WTC11 (cell line): Measurements from ENCODE around the gene DPYSL3. TPM values are rescaled to one million over a fixed set of nuclear protein-coding genes. Genes with fewer than 3 reads are reported as not detected.

Experiments used
- ATAC-seq: fragments of 200-7000 bp; cut with Tn5 transposase; 2 replicates; pipeline ENCODE4 v1.10.0; 2021; ENCODE audit warnings: mild to moderate bottlenecking, moderate library complexity
- CTCF ChIA-PET: fragments of 300-600 bp; sonication (Branson Sonifier 250); formaldehyde crosslinking; loops from one replicate; lab custom pipeline; 2021; ENCODE audit warnings: antibody characterized with exemption; lab: Charles Lee
- POLR2A ChIA-PET: fragments of 350-600 bp; sonication (Branson Sonifier 250); formaldehyde crosslinking; loops from one replicate; lab custom pipeline; 2021; ENCODE audit warnings: antibody characterized with exemption; lab: Charles Lee
- DNase-seq: peaks from one replicate; pipeline ENCODE4 v3.0.0; 2021; ENCODE audit warnings: low spot score
- H3K27ac Mint-ChIP-seq: 2 replicates; pipeline ENCODE4 v1.8.0; 2021; ENCODE audit warnings: mixed read lengths
- H3K27me3 Mint-ChIP-seq: 2 replicates; pipeline ENCODE4 v1.8.0; 2021; ENCODE audit warnings: low read depth, mild to moderate bottlenecking, moderate library complexity, mixed read lengths
- H3K36me3 Mint-ChIP-seq: 2 replicates; pipeline ENCODE4 v1.8.0; 2021; ENCODE audit warnings: mixed read lengths
- H3K4me1 Mint-ChIP-seq: 2 replicates; pipeline ENCODE4 v1.8.0; 2022; ENCODE audit warnings: mixed read lengths
- H3K4me3 Mint-ChIP-seq: 2 replicates; pipeline ENCODE4 v1.8.0; 2021; ENCODE audit warnings: mild to moderate bottlenecking, moderate library complexity, mixed read lengths
- H3K9me3 Mint-ChIP-seq: 2 replicates; pipeline ENCODE4 v1.8.0; 2021; ENCODE audit warnings: mixed read lengths
- ATF1 ChIP-seq: sonication (generic); formaldehyde crosslinking; IDR thresholded peaks from 2 replicates; pipeline ENCODE4 v1.8.1; 2023; ENCODE audit warnings: mild to moderate bottlenecking, moderate library complexity, missing genetic modification reagents
- CREB1 ChIP-seq: sonication (generic); formaldehyde crosslinking; IDR thresholded peaks from 2 replicates; pipeline ENCODE4 v1.8.0; 2023; ENCODE audit warnings: mild to moderate bottlenecking, missing genetic modification reagents
- CTCF ChIP-seq: fragments of 200-600 bp; IDR thresholded peaks from 2 replicates; pipeline ENCODE4 v1.8.0; 2022; ENCODE audit warnings: antibody characterized with exemption
- E2F4 ChIP-seq: sonication (generic); formaldehyde crosslinking; IDR thresholded peaks from 2 replicates; pipeline ENCODE4 v1.8.1; 2022; ENCODE audit warnings: low read depth, mild to moderate bottlenecking, moderate library complexity, missing genetic modification reagents, borderline replicate concordance
- ELF4 ChIP-seq: sonication (generic); formaldehyde crosslinking; IDR thresholded peaks from 2 replicates; pipeline ENCODE4 v1.8.1; 2022; ENCODE audit warnings: low read depth, mild to moderate bottlenecking, moderate library complexity, missing genetic modification reagents
- EMX1 ChIP-seq: fragments of 250-450 bp; sonication (Bioruptor Pico); IDR thresholded peaks from 2 replicates; pipeline ENCODE4 v1.8.0; 2021; ENCODE audit warnings: mild to moderate bottlenecking
- MAX ChIP-seq: sonication (generic); formaldehyde crosslinking; IDR thresholded peaks from 2 replicates; pipeline ENCODE4 v1.8.0; 2022; ENCODE audit warnings: mild to moderate bottlenecking, missing genetic modification reagents
- MXD4 ChIP-seq: fragments of 250-450 bp; sonication (Bioruptor Pico); IDR thresholded peaks from 2 replicates; pipeline ENCODE4 v1.8.0; 2021; ENCODE audit warnings: mild to moderate bottlenecking, moderate library complexity, borderline replicate concordance
- NFYB ChIP-seq: sonication (generic); formaldehyde crosslinking; conservative IDR thresholded peaks from 2 replicates; pipeline ENCODE4 v1.8.0; 2022; ENCODE audit warnings: low read depth, missing genetic modification reagents
- NR2C2 ChIP-seq: sonication (generic); formaldehyde crosslinking; IDR thresholded peaks from 2 replicates; pipeline ENCODE4 v1.8.0; 2022; ENCODE audit warnings: mild to moderate bottlenecking, missing genetic modification reagents
- PREB ChIP-seq: sonication (generic); formaldehyde crosslinking; IDR thresholded peaks from 2 replicates; pipeline ENCODE4 v1.8.1; 2022; ENCODE audit warnings: mild to moderate bottlenecking, missing genetic modification reagents, moderate library complexity, borderline replicate concordance
- RELA ChIP-seq: sonication (generic); formaldehyde crosslinking; IDR thresholded peaks from 2 replicates; pipeline ENCODE4 v1.8.1; 2022; ENCODE audit warnings: missing genetic modification reagents, mild to moderate bottlenecking, borderline replicate concordance
- RORB ChIP-seq: fragments of 250-450 bp; sonication (Bioruptor Pico); IDR thresholded peaks from 2 replicates; pipeline ENCODE4 v1.9.0; 2021; ENCODE audit warnings: mild to moderate bottlenecking
- SMAD4 ChIP-seq: sonication (generic); formaldehyde crosslinking; IDR thresholded peaks from 2 replicates; pipeline ENCODE4 v1.8.0; 2022; ENCODE audit warnings: mild to moderate bottlenecking, missing genetic modification reagents
- SP1 ChIP-seq: sonication (generic); formaldehyde crosslinking; conservative IDR thresholded peaks from 2 replicates; pipeline ENCODE4 v1.8.1; 2022; ENCODE audit warnings: missing genetic modification reagents
- TP53 ChIP-seq: sonication (generic); formaldehyde crosslinking; IDR thresholded peaks from 2 replicates; pipeline ENCODE4 v1.8.1; 2023; ENCODE audit warnings: mild to moderate bottlenecking, missing genetic modification reagents
- ZMAT4 ChIP-seq: fragments of 250-450 bp; sonication (Bioruptor Pico); IDR thresholded peaks from 2 replicates; pipeline ENCODE4 v1.9.0; 2021; ENCODE audit warnings: mild to moderate bottlenecking
- ZNF263 ChIP-seq: sonication (generic); formaldehyde crosslinking; IDR thresholded peaks from 2 replicates; pipeline ENCODE4 v1.8.1; 2022; ENCODE audit warnings: low read depth, mild to moderate bottlenecking, moderate library complexity, missing genetic modification reagents
- ZNF532 ChIP-seq: fragments of 250-450 bp; sonication (Bioruptor Pico); IDR thresholded peaks from 2 replicates; pipeline ENCODE4 v1.9.0; 2021; ENCODE audit warnings: mild to moderate bottlenecking, borderline replicate concordance
- ZSCAN18 ChIP-seq: fragments of 250-450 bp; sonication (Bioruptor Pico); IDR thresholded peaks from 2 replicates; pipeline ENCODE4 v2.1.2; 2022; ENCODE audit warnings: mild to moderate bottlenecking, moderate library complexity
- total RNA-seq: library from RNA; stranded (reverse); gene quantifications from 3 replicates; pipeline ENCODE4 v1.2.3, GENCODE V29; 2021
- TF ChIP-seq, protein P1 (sequence below): sonication (generic); formaldehyde crosslinking; IDR thresholded peaks from 2 replicates; pipeline ENCODE4 v1.8.1; 2023; ENCODE audit warnings: mild to moderate bottlenecking, missing genetic modification reagents, moderate library complexity

DPYSL3 gene
- total RNA-seq, 1 experiment from 2014 or later = 358 TPM

DNA sequence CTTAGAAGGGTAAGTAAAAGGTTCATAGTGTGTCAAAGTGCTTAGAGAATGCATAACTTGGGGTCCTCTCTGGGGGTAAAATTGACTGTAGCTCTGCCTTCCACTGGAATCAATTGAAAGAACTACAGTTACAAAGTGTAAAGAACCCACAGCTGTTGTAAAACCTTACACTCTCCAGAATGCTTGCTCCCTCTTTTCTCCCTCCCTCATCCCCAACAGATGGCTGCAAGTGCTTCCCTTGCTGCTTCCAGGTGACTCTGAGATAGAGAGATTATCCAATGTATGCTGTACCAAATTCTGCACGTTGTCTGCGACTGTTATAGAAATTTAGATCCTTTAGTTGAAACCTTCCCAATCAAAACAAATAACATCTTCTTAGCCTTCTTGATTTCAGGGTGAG is 149.1 kb downstream of the DPYSL3 start:
- no peak for DNase-seq
- H3K27ac Mint-ChIP-seq = no peak overlapping the region
- POLR2A ChIA-PET = no interaction called here

DNA sequence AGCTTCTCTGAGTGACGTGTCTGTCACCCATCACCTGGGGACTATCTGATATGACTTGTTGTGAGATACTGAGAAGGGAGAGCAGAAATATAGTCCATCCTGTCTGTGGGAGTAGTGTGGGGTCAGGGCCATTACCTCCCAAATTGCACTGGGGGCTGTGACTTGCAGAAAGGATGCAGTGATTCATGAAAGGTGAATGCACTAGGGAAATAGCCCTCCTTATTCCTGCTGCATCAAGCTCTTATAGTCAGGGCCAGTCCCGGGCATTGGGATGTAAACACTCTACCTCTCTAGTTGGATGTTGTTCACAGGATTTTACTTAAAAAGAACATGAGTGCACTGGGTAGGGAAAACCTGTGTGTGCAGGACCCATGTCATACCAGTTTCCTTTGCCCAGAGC is 150.3 kb downstream of the DPYSL3 start:
- TF ChIP-seq TP53 (CRISPR knock-in tag) (no peak), EMX1 (CRISPR knock-in tag) (no peak), RELA (no peak)
- Mint-ChIP-seq H3K36me3 (no peaks in the 10 kb centered on the region), H3K27me3 (no peaks in the 10 kb centered on the region), H3K4me3 (no peak overlapping the region), H3K4me1 (peaks cover 2% of the 10 kb centered on the region; the same call in 1 of the 2 replicates), H3K9me3 (0 out of 2 replicates have a peak, but pooled peaks cover 4% of the 10 kb centered on the region), H3K27ac (no peak overlapping the region)
- no peak for ATAC-seq
- CTCF ChIA-PET = interaction anchor here (0.9 to 1.3 kb wide), 2 partner anchors 219 to 826 kb away, joined by 3 to 4 read pairs; no protein-coding TSS in a partner anchor
- POLR2A ChIA-PET = no interaction called here
- DNase-seq = no peak

More for the DNA sequence above, 149.1 kb downstream of the DPYSL3 start:
- Mint-ChIP-seq H3K36me3 (no peaks in the 10 kb centered on the region), H3K27me3 (no peaks in the 10 kb centered on the region), H3K4me1 (peaks cover 2% of the 10 kb centered on the region; the same call in 1 of the 2 replicates), H3K9me3 (0 out of 2 replicates have a peak, but pooled peaks cover 4% of the 10 kb centered on the region), H3K4me3 (no peak overlapping the region)
- TF ChIP-seq NFYB (CRISPR knock-in tag) (no peak), ATF1 (no peak), SMAD4 (CRISPR knock-in tag) (no peak), SP1 (CRISPR knock-in tag) (no peak), RELA (no peak), RORB (CRISPR knock-in tag) (no peak), CTCF (no peak), ZNF263 (CRISPR knock-in tag) (no peak), CREB1 (CRISPR knock-in tag) (no peak)
- no peak for ATAC-seq
- CTCF ChIA-PET = interaction anchor here (0.7 to 1.6 kb wide), 2 partner anchors 8 to 137 kb away, joined by 4 to 6 read pairs; no protein-coding TSS in a partner anchor

- CTCF ChIA-PET = interaction anchor here (0.9 to 1.3 kb wide), 2 partner anchors 219 to 826 kb away, joined by 3 to 4 read pairs; no protein-coding TSS in a partner anchor
- no peak overlapping the region for H3K27ac Mint-ChIP-seq
- TF ChIP-seq ELF4 (CRISPR knock-in tag) (no peak), ZNF532 (CRISPR knock-in tag) (no peak), E2F4 (no peak), MAX (CRISPR knock-in tag) (no peak), NR2C2 (no peak), ZMAT4 (CRISPR knock-in tag) (no peak), MXD4 (no peak), ZSCAN18 (CRISPR knock-in tag) (no peak), ZNF263 (CRISPR knock-in tag) (no peak), PREB (CRISPR knock-in tag) (no peak)
- TF ChIP-seq, protein P1, sequence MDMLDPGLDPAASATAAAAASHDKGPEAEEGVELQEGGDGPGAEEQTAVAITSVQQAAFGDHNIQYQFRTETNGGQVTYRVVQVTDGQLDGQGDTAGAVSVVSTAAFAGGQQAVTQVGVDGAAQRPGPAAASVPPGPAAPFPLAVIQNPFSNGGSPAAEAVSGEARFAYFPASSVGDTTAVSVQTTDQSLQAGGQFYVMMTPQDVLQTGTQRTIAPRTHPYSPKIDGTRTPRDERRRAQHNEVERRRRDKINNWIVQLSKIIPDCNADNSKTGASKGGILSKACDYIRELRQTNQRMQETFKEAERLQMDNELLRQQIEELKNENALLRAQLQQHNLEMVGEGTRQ (CRISPR knock-in tag) = no peak
Measured at GRCh38 chr5:147359101-147359500, 150.8 kb downstream of the DPYSL3 start.

More at GRCh38 chr5:147359101-147359500, 150.8 kb downstream of the DPYSL3 start:
- Mint-ChIP-seq H3K36me3 (no peaks in the 10 kb centered on the region), H3K4me1 (peaks cover 2% of the 10 kb centered on the region; the same call in 1 of the 2 replicates), H3K27me3 (no peaks in the 10 kb centered on the region), H3K4me3 (no peak overlapping the region), H3K9me3 (0 out of 2 replicates have a peak, but pooled peaks cover under 1% of the 10 kb centered on the region)
- POLR2A ChIA-PET = no interaction called here
- ATAC-seq (no peak), DNase-seq (no peak)
